BJ (cell line): ENCODE results near the gene SIRPD. TPM values are rescaled to one million over a fixed set of nuclear protein-coding genes. Genes with fewer than 3 reads are reported as not detected.
"Not testable (repeated sequence)": the region's sequence is repeated elsewhere in the genome, so short reads cannot be mapped to it uniquely, and the experiment has no call there.

ENCODE experiments used
- CTCF ChIA-PET: fragments of 350-600 bp; formaldehyde crosslinking; extraction: SDS; loops from one replicate; lab custom pipeline; 2021; ENCODE audit warnings: antibody characterized with exemption, inconsistent platforms; lab: Yijun Ruan, JAX
- POLR2A ChIA-PET: fragments of 300-600 bp; sonication (Branson Sonifier 250); formaldehyde crosslinking; extraction: SDS; loops from one replicate; lab custom pipeline; 2021; ENCODE audit warnings: antibody characterized with exemption; lab: Charles Lee
- DNase-seq: peaks from one replicate; pipeline ENCODE4 v3.0.0-alpha.2; 2011; ENCODE audit warnings: low read depth
- H3K27me3 ChIP-seq: 2 replicates; pipeline ENCODE4 v1.6.0; 2011; ENCODE audit warnings: low read length; ENCODE audit not compliant: control insufficient read depth, insufficient read depth
- H3K36me3 ChIP-seq: 2 replicates; pipeline ENCODE4 v1.5.1; 2011; ENCODE audit warnings: low read length; ENCODE audit not compliant: control insufficient read depth, insufficient read depth
- H3K4me3 ChIP-seq: 2 replicates; pipeline ENCODE4 v1.5.1; 2011; ENCODE audit warnings: low read depth, mild to moderate bottlenecking, control low read depth, low read length
- CTCF ChIP-seq: IDR thresholded peaks from 2 replicates; pipeline ENCODE4 v1.5.1; 2011; ENCODE audit warnings: low read depth, mild to moderate bottlenecking, control low read depth, inconsistent platforms, low read length, moderate library complexity; ENCODE audit not compliant: insufficient read depth
- polyA plus RNA-seq: library from polyadenylated mRNA; depleted of rRNA; stranded (reverse); fragments of >200 nt; gene quantifications from 2 replicates; pipeline ENCODE4 v1.2.3, GENCODE V29; 2011

SIRPD gene
- polyA plus RNA-seq, 1 experiment = not detected

DNA sequence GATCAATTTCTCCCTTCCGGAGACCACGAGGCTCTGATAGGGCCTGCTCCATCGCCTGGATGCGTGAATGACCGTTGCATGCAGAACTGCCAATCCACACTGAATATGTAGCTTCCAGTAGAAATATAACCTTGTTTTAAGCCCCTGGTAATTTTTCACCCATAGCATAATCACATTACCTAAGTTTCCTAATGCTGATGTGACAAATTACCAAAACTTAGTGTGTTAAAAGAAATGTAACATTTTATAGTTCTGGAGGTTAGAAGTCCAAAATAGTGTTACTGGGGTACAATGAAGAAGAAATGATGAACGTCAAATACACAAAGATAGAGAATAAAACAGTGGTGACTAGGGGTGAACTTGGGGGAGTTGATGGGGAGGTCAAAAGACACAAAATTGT is 22.0 kb upstream of the SIRPD start:
- POLR2A ChIA-PET = no interaction called here
- no peak for TF ChIP-seq CTCF
- DNase-seq = no peak
- Histone ChIP-seq H3K36me3 (no peaks in the 10 kb centered on the region), H3K27me3 (no peaks in the 10 kb centered on the region), H3K4me3 (no peak overlapping the region)
- CTCF ChIA-PET = no interaction called here

DNA sequence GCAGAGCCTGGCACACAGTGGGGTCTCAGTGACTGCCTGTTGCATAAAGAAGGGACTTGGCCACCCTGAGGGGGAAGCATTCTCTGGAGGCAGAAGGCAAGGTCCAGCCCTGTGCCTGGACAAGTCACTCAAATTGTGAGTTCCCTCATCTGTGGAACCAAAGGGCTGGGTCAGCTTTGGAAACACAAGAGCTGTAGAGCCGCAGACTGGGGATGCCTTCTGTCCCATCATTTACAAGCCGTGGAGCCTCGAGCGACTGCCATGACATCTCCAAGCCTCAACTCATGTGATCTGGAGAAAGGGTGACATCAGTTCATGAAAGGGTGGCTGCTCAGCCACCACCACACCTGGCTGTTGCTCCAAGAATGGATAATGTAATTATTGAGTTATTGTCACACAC is 20.4 kb upstream of the SIRPD start:
- no peak for TF ChIP-seq CTCF
- CTCF ChIA-PET = no interaction called here
- POLR2A ChIA-PET = no interaction called here
- no peak for DNase-seq
- Histone ChIP-seq H3K27me3 (no peaks in the 10 kb centered on the region), H3K4me3 (no peak overlapping the region), H3K36me3 (no peaks in the 10 kb centered on the region)

DNA sequence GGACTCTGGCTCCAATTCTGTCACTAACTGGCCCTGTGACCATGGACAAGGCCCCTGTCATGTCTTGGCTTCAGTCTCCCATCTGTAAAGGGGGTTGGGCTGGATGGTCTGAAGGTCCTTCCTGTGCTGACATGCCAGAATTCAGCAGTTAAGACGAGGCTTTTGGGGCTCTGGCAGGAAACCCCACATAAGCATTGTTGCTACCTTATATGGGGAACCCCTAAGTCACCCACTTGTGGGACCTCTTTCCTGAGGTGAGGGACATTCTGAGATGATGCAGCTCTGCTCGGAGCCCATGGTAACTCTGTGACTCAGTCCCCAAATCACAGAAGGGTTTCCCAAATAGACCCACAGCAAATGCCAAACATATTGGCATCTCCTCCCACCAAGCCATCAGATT is 19.8 kb upstream of the SIRPD start:
- H3K27me3 ChIP-seq, H3K36me3 ChIP-seq, DNase-seq, CTCF ChIA-PET, H3K4me3 ChIP-seq, POLR2A ChIA-PET: not testable (repeated sequence)

- no peak for DNase-seq
- H3K36me3 ChIP-seq = no peaks in the 10 kb centered on the region
- no peak overlapping the region for H3K4me3 ChIP-seq
- POLR2A ChIA-PET = no interaction called here
- no peak for TF ChIP-seq CTCF
- H3K27me3 ChIP-seq = no peaks in the 10 kb centered on the region
- CTCF ChIA-PET = no interaction called here
Measured at GRCh38 chr20:1576641-1577040, 19.1 kb upstream of the SIRPD start.

- DNase-seq, POLR2A ChIA-PET: not testable (repeated sequence)
Measured at GRCh38 chr20:1576003-1576402, 18.5 kb upstream of the SIRPD start.

DNA sequence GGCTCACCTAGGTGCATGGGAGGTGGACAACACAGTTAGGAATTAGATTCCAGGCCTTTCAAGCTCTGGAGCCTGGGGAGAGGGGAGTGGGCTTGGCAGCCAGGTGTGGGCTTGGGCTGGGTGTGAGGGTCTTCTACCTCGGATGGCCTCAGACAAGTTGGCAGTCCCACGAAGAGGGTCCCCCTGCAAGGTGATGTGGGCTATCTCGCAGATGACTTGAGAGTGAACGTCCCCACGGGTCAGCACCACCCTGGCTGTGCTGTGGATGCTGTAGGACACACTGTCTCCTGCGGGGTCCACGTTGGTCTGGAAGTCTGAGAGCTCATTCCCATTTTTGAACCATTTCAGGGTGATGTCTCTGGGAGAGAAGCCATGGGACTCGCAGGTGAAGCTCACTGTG is 14.1 kb upstream of the SIRPD start:
- POLR2A ChIA-PET, H3K36me3 ChIP-seq, H3K27me3 ChIP-seq, H3K4me3 ChIP-seq, DNase-seq, CTCF ChIA-PET: not testable (repeated sequence)

More at GRCh38 chr20:1576003-1576402, 18.5 kb upstream of the SIRPD start:
- H3K4me3 ChIP-seq, H3K36me3 ChIP-seq, H3K27me3 ChIP-seq, CTCF ChIA-PET: not testable (repeated sequence)

GRCh38 chr20:1569415-1569881 is 11.9 kb upstream of the SIRPD start:
- no peaks in the 10 kb centered on the region for H3K27me3 ChIP-seq
- ChIA-PET CTCF (no interaction called here), POLR2A (no interaction called here)
- no peaks in the 10 kb centered on the region for H3K36me3 ChIP-seq
- H3K4me3 ChIP-seq = no peak overlapping the region
- no peak for TF ChIP-seq CTCF
- DNase-seq = no peak
